Colonic mucosa (tissue), 4 donors: ENCODE measurements around the gene DCST1. TPM values are rescaled to one million over a fixed set of nuclear protein-coding genes. Genes with fewer than 3 reads are reported as not detected.

Experiments
- DNase-seq: peaks from one replicate; pipeline ENCODE4 v3.0.0-alpha.2; 2020
- H3K27ac ChIP-seq: fragments of 200-600 bp; one replicate; pipeline ENCODE4 v1.8.0; 2021
- H3K27me3 ChIP-seq: fragments of 200-600 bp; one replicate; pipeline ENCODE4 v1.8.0; 2021
- H3K36me3 ChIP-seq: fragments of 200-600 bp; one replicate; pipeline ENCODE4 v1.8.0; 2021
- H3K4me1 ChIP-seq: fragments of 200-600 bp; one replicate; pipeline ENCODE4 v1.8.0; 2021; ENCODE audit warnings: mild to moderate bottlenecking
- H3K4me3 ChIP-seq: fragments of 200-600 bp; one replicate; pipeline ENCODE4 v1.8.0; 2021
- H3K9ac ChIP-seq, 2 donors: one replicate each; pipeline ENCODE4 v1.7.0; 2013; ENCODE audit warnings: control low read depth in 2 of 2, low read depth in 2 of 2, low read length in 2 of 2
- H3K9me3 ChIP-seq: fragments of 200-600 bp; one replicate; pipeline ENCODE4 v1.8.0; 2021
- CTCF ChIP-seq: fragments of 200-600 bp; IDR thresholded peaks from one replicate; pipeline ENCODE4 v1.8.0; 2022; ENCODE audit warnings: antibody characterized with exemption, mild to moderate bottlenecking
- intact Hi-C: fragments of 100-400 bp; cut with DNase I; formaldehyde crosslinking; loops from one replicate; pipeline ENCODE4 v1.14.1; 2022
- total RNA-seq, 2 donors: library from RNA; stranded (reverse); fragmentation: NEBNext Ultra II Directional in 1 of 2; extraction: Animal tissue kit (Norgen Biotek cat#: 25700) in 1 of 2; gene quantifications; one replicate each; pipeline ENCODE4 v1.2.1, GENCODE V29; 2021
- donor health status: healthy.
- donor health status: DM: no; HTN: no; CAD: no.
- donor health status: DM: no; HTN: no; CAD: no.

The DCST1 gene
- total RNA-seq, 2 donors from 2014 or later: not detected

- no peaks in the 10 kb centered on the region for H3K27me3 ChIP-seq
- H3K9ac ChIP-seq: peak overlapping the region; percentile 97 to 100
- peak overlapping the region; percentile 94 for H3K27ac ChIP-seq
- DNase-seq: peak; percentile 91
- no peaks in the 10 kb centered on the region for H3K9me3 ChIP-seq
- TF ChIP-seq CTCF: no peak
- no peaks in the 10 kb centered on the region for H3K36me3 ChIP-seq
- intact Hi-C loops: no loop called here
- H3K4me1 ChIP-seq: peaks cover 29% of the 10 kb centered on the region
- peak overlapping the region; percentile 83 for H3K4me3 ChIP-seq
Measured at GRCh38 chr1:155005076-155006011, 28.3 kb upstream of the DCST1 start.

- Histone ChIP-seq H3K9ac (peak overlapping the region; percentile 1 to 100), H3K27ac (peak overlapping the region; percentile 94), H3K27me3 (no peaks in the 10 kb centered on the region), H3K4me3 (no peak overlapping the region), H3K4me1 (peaks cover 40% of the 10 kb centered on the region), H3K9me3 (no peaks in the 10 kb centered on the region), H3K36me3 (no peaks in the 10 kb centered on the region)
- no peak for TF ChIP-seq CTCF
- DNase-seq: no peak
- intact Hi-C loops: no loop called here
Measured at GRCh38 chr1:155006601-155007101, 27.0 kb upstream of the DCST1 start.

GRCh38 chr1:155007251-155007828, 26.3 kb upstream of the DCST1 start:
- Histone ChIP-seq H3K36me3 (no peaks in the 10 kb centered on the region), H3K4me3 (peak overlapping the region; percentile 41), H3K27me3 (no peaks in the 10 kb centered on the region), H3K4me1 (peaks cover 47% of the 10 kb centered on the region), H3K9me3 (no peaks in the 10 kb centered on the region), H3K9ac (peak overlapping the region; percentile 61 to 100), H3K27ac (peak overlapping the region; percentile 94)
- no peak for TF ChIP-seq CTCF
- intact Hi-C loops: no loop called here
- DNase-seq: peak; percentile 93

GRCh38 chr1:155008015-155008941, 25.3 kb upstream of the DCST1 start:
- DNase-seq: peak; percentile 76
- Histone ChIP-seq H3K9me3 (no peaks in the 10 kb centered on the region), H3K9ac (peak overlapping the region; percentile 71 to 100), H3K36me3 (no peaks in the 10 kb centered on the region), H3K4me1 (peaks cover 57% of the 10 kb centered on the region), H3K4me3 (peak overlapping the region; percentile 41), H3K27ac (peak overlapping the region; percentile 94), H3K27me3 (no peaks in the 10 kb centered on the region)
- no peak for TF ChIP-seq CTCF
- intact Hi-C loops: no loop called here

- Histone ChIP-seq H3K27ac (peak overlapping the region; percentile 94), H3K9ac (peak overlapping the region; percentile 71 to 100), H3K36me3 (peaks cover 2% of the 10 kb centered on the region), H3K4me3 (peak overlapping the region; percentile 41), H3K27me3 (no peaks in the 10 kb centered on the region), H3K9me3 (no peaks in the 10 kb centered on the region), H3K4me1 (peaks cover 62% of the 10 kb centered on the region)
- DNase-seq: no peak
- intact Hi-C loops: no loop called here
- TF ChIP-seq CTCF: no peak
Measured at GRCh38 chr1:155009221-155009711, 24.4 kb upstream of the DCST1 start.
